GM12891 (cell line): ENCODE measurements around the gene NMNAT1.
"Not testable (repeated sequence)": the region's sequence is repeated elsewhere in the genome, so short reads cannot be mapped to it uniquely, and the experiment has no call there.

Experiments
- POLR2A ChIP-seq: IDR thresholded peaks from 2 replicates; pipeline ENCODE4 v1.6.1; 2011; ENCODE audit warnings: low read depth, low read length, control low read depth
- POLR2AphosphoS5 ChIP-seq: IDR thresholded peaks from 2 replicates; pipeline ENCODE4 v1.6.1; 2011; ENCODE audit warnings: low read depth, low read length, control low read depth
- TAF1 ChIP-seq: IDR thresholded peaks from 2 replicates; pipeline ENCODE4 v1.6.1; 2011; ENCODE audit warnings: low read depth, low read length, control low read depth

DNA sequence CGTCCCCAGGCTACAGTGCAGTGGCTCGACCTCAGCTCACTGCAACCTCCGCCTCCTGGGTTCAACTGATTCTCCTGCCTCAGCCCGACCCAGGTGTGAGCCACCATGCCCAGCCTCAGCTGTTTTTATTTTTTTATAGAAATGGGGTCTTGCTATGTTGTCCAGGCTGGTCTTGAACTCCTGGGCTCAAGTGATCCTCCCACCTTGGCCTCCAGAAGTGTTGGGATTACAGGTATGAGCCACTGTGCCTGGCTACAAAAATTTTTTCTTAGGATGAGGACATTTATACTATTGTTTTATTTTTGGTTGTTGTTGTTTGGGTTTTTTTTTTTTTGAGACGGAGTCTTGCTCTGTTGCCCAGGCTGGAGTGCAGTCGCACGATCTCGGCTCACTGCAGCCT is 62.0 kb downstream of the NMNAT1 start:
- TF ChIP-seq POLR2AphosphoS5, TAF1, POLR2A: not testable (repeated sequence)
